H9 (cell line): Measurements from ENCODE around the gene TK2. TPM values are rescaled to one million over a fixed set of nuclear protein-coding genes. Genes with fewer than 3 reads are reported as not detected.

Experiments
- DNase-seq: peaks from one replicate; pipeline ENCODE4 v3.0.0-alpha.2; 2017
- H2AFZ ChIP-seq: one replicate; pipeline ENCODE4 v1.6.1; 2013; ENCODE audit warnings: mild to moderate bottlenecking, low read length, control low read depth, moderate library complexity
- H2AK5ac ChIP-seq: 2 replicates; pipeline ENCODE4 v1.6.1; 2013; ENCODE audit warnings: low read length, control low read depth, mixed read lengths; ENCODE audit not compliant: insufficient read length
- H2BK120ac ChIP-seq: one replicate; pipeline ENCODE4 v1.6.1; 2013; ENCODE audit warnings: low read depth, mild to moderate bottlenecking, low read length, control low read depth, inconsistent platforms; ENCODE audit not compliant: poor library complexity, severe bottlenecking
- H2BK12ac ChIP-seq: 2 replicates; pipeline ENCODE4 v1.6.1; 2013; ENCODE audit warnings: low read length, control low read depth, mixed read lengths, low read depth; ENCODE audit not compliant: insufficient read length
- H2BK15ac ChIP-seq: 2 replicates; pipeline ENCODE4 v1.6.1; 2013; ENCODE audit warnings: low read depth, low read length, control low read depth
- H2BK20ac ChIP-seq: one replicate; pipeline ENCODE4 v1.6.1; 2013; ENCODE audit warnings: low read depth, mild to moderate bottlenecking, low read length, control low read depth, inconsistent platforms; ENCODE audit not compliant: poor library complexity, severe bottlenecking
- H2BK5ac ChIP-seq: 2 replicates; pipeline ENCODE4 v1.6.1; 2013; ENCODE audit warnings: low read length, control low read depth, mixed read lengths; ENCODE audit not compliant: insufficient read length
- H3K14ac ChIP-seq: 2 replicates; pipeline ENCODE4 v1.6.1; 2013; ENCODE audit warnings: low read length, control low read depth; ENCODE audit not compliant: insufficient read depth
- H3K18ac ChIP-seq: 2 replicates; pipeline ENCODE4 v1.6.1; 2013; ENCODE audit warnings: low read depth, mild to moderate bottlenecking, mixed read lengths, low read length, control low read depth; ENCODE audit not compliant: insufficient read length
- H3K23ac ChIP-seq: 2 replicates; pipeline ENCODE4 v1.6.1; 2013; ENCODE audit warnings: low read length, control low read depth, mixed read lengths, low read depth; ENCODE audit not compliant: insufficient read length
- H3K23me2 ChIP-seq: 2 replicates; pipeline ENCODE4 v1.6.1; 2013; ENCODE audit warnings: low read depth, mild to moderate bottlenecking, mixed read lengths, low read length, control low read depth; ENCODE audit not compliant: insufficient read length, poor library complexity, severe bottlenecking
- H3K27ac ChIP-seq: 2 replicates; pipeline ENCODE4 v1.5.1; 2013; ENCODE audit warnings: low read length, control low read depth, mixed read lengths, low read depth; ENCODE audit not compliant: insufficient read length
- H3K27me3 ChIP-seq: 2 replicates; pipeline ENCODE4 v1.6.1; 2013; ENCODE audit warnings: low read length, control low read depth, inconsistent platforms; ENCODE audit not compliant: insufficient read depth
- H3K4ac ChIP-seq: 2 replicates; pipeline ENCODE4 v1.6.1; 2013; ENCODE audit warnings: low read depth, mild to moderate bottlenecking, control low read depth, inconsistent platforms, low read length, moderate library complexity
- H3K4me1 ChIP-seq: 2 replicates; pipeline ENCODE4 v1.6.1; 2013; ENCODE audit warnings: low read length, control low read depth, inconsistent platforms; ENCODE audit not compliant: insufficient read depth
- H3K4me2 ChIP-seq: 2 replicates; pipeline ENCODE4 v1.6.1; 2013; ENCODE audit warnings: low read length, control low read depth, mixed read lengths; ENCODE audit not compliant: insufficient read length, insufficient read depth
- H3K56ac ChIP-seq: 2 replicates; pipeline ENCODE4 v1.6.1; 2013; ENCODE audit warnings: low read depth, mild to moderate bottlenecking, mixed read lengths, low read length, control low read depth; ENCODE audit not compliant: insufficient read length
- H3K79me1 ChIP-seq: 2 replicates; pipeline ENCODE4 v1.6.1; 2013; ENCODE audit warnings: low read depth, mild to moderate bottlenecking, moderate library complexity, low read length, control low read depth, inconsistent platforms; ENCODE audit not compliant: insufficient read depth, poor library complexity, severe bottlenecking
- H3K79me2 ChIP-seq: 2 replicates; pipeline ENCODE4 v1.6.1; 2013; ENCODE audit warnings: low read length, control low read depth, inconsistent platforms; ENCODE audit not compliant: insufficient read depth
- H3K9ac ChIP-seq: 2 replicates; pipeline ENCODE4 v1.6.1; 2013; ENCODE audit warnings: low read length, control low read depth, mixed read lengths; ENCODE audit not compliant: insufficient read length; ENCODE audit errors: extremely low read depth
- H3K9me3 ChIP-seq: one replicate; pipeline ENCODE4 v1.6.1; 2013; ENCODE audit warnings: low read depth, low read length, inconsistent platforms; ENCODE audit not compliant: control insufficient read depth
- H3T11ph ChIP-seq: one replicate; pipeline ENCODE4 v1.6.1; 2013; ENCODE audit warnings: mild to moderate bottlenecking, low read length, control low read depth, inconsistent platforms
- H4K20me1 ChIP-seq: one replicate; pipeline ENCODE4 v1.6.1; 2013; ENCODE audit not compliant: control insufficient read depth, insufficient read length, insufficient read depth
- H4K5ac ChIP-seq: 2 replicates; pipeline ENCODE4 v1.6.1; 2013; ENCODE audit warnings: low read depth, mild to moderate bottlenecking, mixed read lengths, low read length, control low read depth; ENCODE audit not compliant: insufficient read length
- H4K8ac ChIP-seq: replicated peaks from 2 replicates; pipeline ENCODE4 v1.6.1; 2013; ENCODE audit warnings: low read length, control low read depth, mixed read lengths, low read depth; ENCODE audit not compliant: insufficient read length
- H4K91ac ChIP-seq: 2 replicates; pipeline ENCODE4 v1.6.1; 2013; ENCODE audit warnings: low read depth, mild to moderate bottlenecking, moderate library complexity, mixed read lengths, low read length, control low read depth; ENCODE audit not compliant: insufficient read length
- H3K27ac Mint-ChIP-seq, 3 experiments: 2 replicates in 2 of 3; 3 replicates in 1 of 3; pipeline ENCODE4 v1.8.0; 2020 to 2021; ENCODE audit warnings: mixed read lengths in 3 of 3, mild to moderate bottlenecking in 1 of 3, moderate library complexity in 1 of 3
- H3K27me3 Mint-ChIP-seq: 2 replicates; pipeline ENCODE4 v1.8.0; 2021; ENCODE audit warnings: low read depth, mild to moderate bottlenecking, moderate library complexity, mixed read lengths
- H3K36me3 Mint-ChIP-seq, 3 experiments: 2 replicates in 2 of 3; 3 replicates in 1 of 3; pipeline ENCODE4 v1.8.0; 2020 to 2021; ENCODE audit warnings: low read depth in 3 of 3, mixed read lengths in 3 of 3; ENCODE audit not compliant: insufficient read depth in 1 of 3
- H3K4me1 Mint-ChIP-seq, 2 experiments: 2 replicates each; pipeline ENCODE4 v1.8.0; 2020; ENCODE audit warnings: mixed read lengths in 2 of 2
- H3K4me3 Mint-ChIP-seq, 2 experiments: 2 replicates in 1 of 2; 3 replicates in 1 of 2; pipeline ENCODE4 v1.8.0; 2020 to 2021; ENCODE audit warnings: mild to moderate bottlenecking in 2 of 2, mixed read lengths in 2 of 2, moderate library complexity in 1 of 2
- H3K9me3 Mint-ChIP-seq, 2 experiments: 2 replicates in 1 of 2; 3 replicates in 1 of 2; pipeline ENCODE4 v1.8.0; 2020; ENCODE audit warnings: mild to moderate bottlenecking in 2 of 2, mixed read lengths in 2 of 2, moderate library complexity in 1 of 2
- WGBS: extraction: QIAGEN DNeasy Blood & Tissue Kit; methylation state at CpG from one replicate; pipeline ENCODE4 v1.1.7; 2013; ENCODE audit warnings: missing lambda C conversion rate, low lambda C conversion rate, mixed read lengths; ENCODE audit not compliant: insufficient read length; ENCODE audit errors: extremely low coverage; 5-methylcytosine and 5-hydroxymethylcytosine counted together
- total RNA-seq: library from RNA; stranded (reverse); gene quantifications from 2 replicates; pipeline ENCODE4 v1.2.1, GENCODE V29; 2021
- TF ChIP-seq, protein P1 (sequence below): fragments of 200-600 bp; sonication (generic); conservative IDR thresholded peaks from 3 replicates; pipeline ENCODE4 v1.8.0; 2021; ENCODE audit warnings: antibody characterized with exemption, mild to moderate bottlenecking

Gene TK2
- total RNA-seq, 1 experiment from 2014 or later, result 5.2 TPM

DNA sequence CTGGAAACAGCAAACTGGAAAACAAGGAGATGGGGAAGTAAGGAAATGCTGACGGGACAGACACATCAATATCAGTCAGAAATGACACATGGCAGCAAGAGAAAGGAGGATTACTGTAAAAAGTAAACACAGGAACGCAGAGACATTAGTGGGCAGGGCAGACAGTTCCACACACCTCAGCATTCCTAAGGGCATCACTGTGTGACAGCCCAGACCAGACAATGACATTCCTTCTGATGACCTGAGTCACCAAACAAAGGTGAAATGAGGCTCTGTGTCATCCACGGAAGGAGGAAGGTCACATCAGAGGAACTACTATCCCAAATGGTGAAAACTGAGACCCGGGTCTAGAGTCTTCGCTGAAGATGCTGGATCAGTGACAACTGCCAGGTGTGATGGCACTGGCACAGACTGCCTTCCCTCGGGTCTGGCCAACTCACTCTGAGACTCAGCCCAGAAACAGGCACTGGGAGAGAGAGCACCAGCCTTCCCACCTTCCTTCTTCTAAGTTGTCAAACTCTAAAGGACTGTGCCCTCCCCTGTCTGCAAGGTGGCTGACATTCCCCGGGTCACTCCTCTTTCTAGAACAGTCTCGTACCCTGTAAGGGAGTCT lies 36.7 kb downstream of the TK2 start:
- H4K8ac ChIP-seq, result no peak overlapping the region
- H3T11ph ChIP-seq, result no peak overlapping the region
- TF ChIP-seq, protein P1, sequence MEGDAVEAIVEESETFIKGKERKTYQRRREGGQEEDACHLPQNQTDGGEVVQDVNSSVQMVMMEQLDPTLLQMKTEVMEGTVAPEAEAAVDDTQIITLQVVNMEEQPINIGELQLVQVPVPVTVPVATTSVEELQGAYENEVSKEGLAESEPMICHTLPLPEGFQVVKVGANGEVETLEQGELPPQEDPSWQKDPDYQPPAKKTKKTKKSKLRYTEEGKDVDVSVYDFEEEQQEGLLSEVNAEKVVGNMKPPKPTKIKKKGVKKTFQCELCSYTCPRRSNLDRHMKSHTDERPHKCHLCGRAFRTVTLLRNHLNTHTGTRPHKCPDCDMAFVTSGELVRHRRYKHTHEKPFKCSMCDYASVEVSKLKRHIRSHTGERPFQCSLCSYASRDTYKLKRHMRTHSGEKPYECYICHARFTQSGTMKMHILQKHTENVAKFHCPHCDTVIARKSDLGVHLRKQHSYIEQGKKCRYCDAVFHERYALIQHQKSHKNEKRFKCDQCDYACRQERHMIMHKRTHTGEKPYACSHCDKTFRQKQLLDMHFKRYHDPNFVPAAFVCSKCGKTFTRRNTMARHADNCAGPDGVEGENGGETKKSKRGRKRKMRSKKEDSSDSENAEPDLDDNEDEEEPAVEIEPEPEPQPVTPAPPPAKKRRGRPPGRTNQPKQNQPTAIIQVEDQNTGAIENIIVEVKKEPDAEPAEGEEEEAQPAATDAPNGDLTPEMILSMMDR, result no peak
- H3K4me2 ChIP-seq, result no peak overlapping the region
- H3K79me1 ChIP-seq, result no peaks in the 10 kb centered on the region
- no peak overlapping the region for H3K23ac ChIP-seq
- no peaks in the 10 kb centered on the region for H4K20me1 ChIP-seq
- H3K18ac ChIP-seq, result no peak overlapping the region
- no peak overlapping the region for H2BK120ac ChIP-seq
- no peak overlapping the region for H2AK5ac ChIP-seq
- Mint-ChIP-seq H3K27ac (no peak overlapping the region), H3K9me3 (peaks cover 2 to 3% of the 10 kb centered on the region in 2 experiments; a peak in 2 of 5 replicates), H3K4me1 (peaks cover 46 to 55% of the 10 kb centered on the region in 2 experiments), H3K27me3 (peaks cover 11% of the 10 kb centered on the region), H3K4me3 (no peak overlapping the region), H3K36me3 (peaks cover 9 to 17% (median 12%) of the 10 kb centered on the region in 3 experiments; a peak in 6 of 7 replicates)
- H2BK20ac ChIP-seq, result no peak overlapping the region
- no peaks in the 10 kb centered on the region for H3K79me2 ChIP-seq
- peaks cover 4% of the 10 kb centered on the region; the same call in 1 of the 2 replicates for H3K4me1 ChIP-seq
- no CpG with 5 or more reads among the region's 8 CpGs for WGBS
- no peak overlapping the region for H2BK5ac ChIP-seq
- H3K14ac ChIP-seq, result no peak overlapping the region
- DNase-seq, result no peak
- no peak overlapping the region for H4K5ac ChIP-seq
- H3K9me3 ChIP-seq, result no peaks in the 10 kb centered on the region
- H3K27me3 ChIP-seq, result no peaks in the 10 kb centered on the region
- H2BK12ac ChIP-seq, result no peak overlapping the region
- H3K27ac ChIP-seq, result no peak overlapping the region
- H3K56ac ChIP-seq, result no peak overlapping the region
- H2BK15ac ChIP-seq, result no peak overlapping the region
- H3K4ac ChIP-seq, result no peak overlapping the region
- no peaks in the 10 kb centered on the region for H3K23me2 ChIP-seq
- no peak overlapping the region for H4K91ac ChIP-seq
- no peak overlapping the region for H2AFZ ChIP-seq
- H3K9ac ChIP-seq, result no peak overlapping the region
